Naive thymus-derived CD4-positive, alpha-beta T cell (primary cell): ENCODE results near the gene GPR37. TPM values are rescaled to one million over a fixed set of nuclear protein-coding genes. Genes with fewer than 3 reads are reported as not detected.

ENCODE experiments used
- ATAC-seq: fragments of 150-1000 bp; cut with Tn5 transposase; 2 replicates; pipeline ENCODE4 v1.10.0; 2021; ENCODE audit warnings: mild to moderate bottlenecking, moderate library complexity
- CTCF ChIA-PET: fragments of 350-600 bp; sonication (Branson Sonifier 250); formaldehyde crosslinking; loops from one replicate; lab custom pipeline; 2021; ENCODE audit warnings: antibody characterized with exemption; lab: Charles Lee
- POLR2A ChIA-PET: fragments of 350-600 bp; sonication (Branson Sonifier 250); formaldehyde crosslinking; loops from one replicate; lab custom pipeline; 2021; ENCODE audit warnings: antibody characterized with exemption, inconsistent platforms; lab: Charles Lee
- DNase-seq, 9 donors: peaks; one replicate each; pipeline versions ENCODE4 v3.0.0 to v3.0.0-alpha.2; 2020 to 2022; ENCODE audit warnings: mixed read lengths in 1 of 9
- H3K27ac ChIP-seq: one replicate; pipeline ENCODE4 v1.7.0; 2013; ENCODE audit warnings: mild to moderate bottlenecking, low read depth, low read length, moderate library complexity
- H3K27me3 ChIP-seq, 2 donors: one replicate each; pipeline ENCODE4 v1.7.0; 2013; ENCODE audit warnings: low read length in 2 of 2, mild to moderate bottlenecking in 2 of 2, moderate library complexity in 2 of 2; ENCODE audit not compliant: control insufficient read depth in 2 of 2, insufficient read depth in 2 of 2
- H3K36me3 ChIP-seq, 3 experiments: 1 replicate in 2 of 3; 2 replicates in 1 of 3; pipeline ENCODE4 v1.7.0; 2013; ENCODE audit warnings: low read length in 3 of 3, mild to moderate bottlenecking in 3 of 3, moderate library complexity in 1 of 3; ENCODE audit not compliant: insufficient read depth in 3 of 3, control insufficient read depth in 2 of 3
- H3K4me1 ChIP-seq, 2 donors: one replicate each; pipeline ENCODE4 v1.7.0; 2013; ENCODE audit warnings: low read length in 2 of 2, mild to moderate bottlenecking in 2 of 2, moderate library complexity in 1 of 2; ENCODE audit not compliant: control insufficient read depth in 2 of 2, insufficient read depth in 2 of 2
- H3K4me3 ChIP-seq: 2 replicates; pipeline ENCODE4 v1.7.0; 2013; ENCODE audit warnings: mild to moderate bottlenecking, low read length
- H3K9me3 ChIP-seq, 3 experiments: 1 replicate in 2 of 3; 2 replicates in 1 of 3; pipeline ENCODE4 v1.7.0; 2013; ENCODE audit warnings: low read length in 3 of 3; ENCODE audit not compliant: control insufficient read depth in 2 of 3
- H3K27ac Mint-ChIP-seq, 9 donors: one replicate each; pipeline ENCODE4 v1.8.0; 2020 to 2022; ENCODE audit warnings: mixed read lengths in 9 of 9, mild to moderate bottlenecking in 8 of 9, moderate library complexity in 5 of 9, inconsistent platforms in 2 of 9
- H3K27me3 Mint-ChIP-seq, 5 donors: one replicate each; pipeline ENCODE4 v1.8.0; 2021 to 2022; ENCODE audit warnings: mixed read lengths in 5 of 5, mild to moderate bottlenecking in 1 of 5
- H3K36me3 Mint-ChIP-seq, 5 donors: one replicate each; pipeline ENCODE4 v1.8.0; 2020 to 2022; ENCODE audit warnings: mixed read lengths in 5 of 5, mild to moderate bottlenecking in 3 of 5, inconsistent platforms in 1 of 5
- H3K4me1 Mint-ChIP-seq, 7 donors: one replicate each; pipeline ENCODE4 v1.8.0; 2020 to 2022; ENCODE audit warnings: mixed read lengths in 7 of 7, mild to moderate bottlenecking in 3 of 7, inconsistent platforms in 1 of 7
- H3K4me3 Mint-ChIP-seq, 10 donors: one replicate each; pipeline ENCODE4 v1.8.0; 2020 to 2022; ENCODE audit warnings: mild to moderate bottlenecking in 10 of 10, mixed read lengths in 10 of 10, moderate library complexity in 6 of 10, inconsistent platforms in 2 of 10
- H3K9me3 Mint-ChIP-seq, 11 donors: one replicate each; pipeline ENCODE4 v1.8.0; 2020 to 2022; ENCODE audit warnings: mixed read lengths in 11 of 11, mild to moderate bottlenecking in 4 of 11, inconsistent platforms in 1 of 11, moderate library complexity in 1 of 11
- intact Hi-C, 2 donors: fragments of 100-400 bp; cut with micrococcal nuclease; formaldehyde crosslinking; loops; one replicate each; pipeline ENCODE4 v1.15.1; 2023
- polyA plus RNA-seq, 2 donors: library from polyadenylated mRNA; unstranded; fragments of 300-500 nt; fragmentation: Illumina TruSeq; gene quantifications; one replicate each; pipeline ENCODE4 v1.2.3, GENCODE V29; 2021
- total RNA-seq, 6 experiments: library from RNA in 5 of 6; stranded (reverse) in 5 of 6; gene quantifications; 1 replicate in 5 of 6; 2 replicates in 1 of 6; pipeline ENCODE4 v1.2.3 and lab custom pipeline; 2021 to 2026

The GPR37 gene
- total and polyA plus RNA-seq, 7 experiments from 2014 or later, result not detected

- H3K36me3 ChIP-seq, result no peaks in the 10 kb centered on the region
- Mint-ChIP-seq H3K4me3 (no peak overlapping the region), H3K36me3 (no peaks in the 10 kb centered on the region), H3K27me3 (peaks cover 0 to 4% (median 0%) of the 10 kb centered on the region in 5 donors), H3K27ac (no peak overlapping the region), H3K9me3 (peaks cover 0 to 8% (median 4%) of the 10 kb centered on the region in 11 donors), H3K4me1 (no peaks in the 10 kb centered on the region)
- H3K4me3 ChIP-seq, result no peak overlapping the region
- no peak for ATAC-seq
- no peaks in the 10 kb centered on the region for H3K4me1 ChIP-seq
- no peak overlapping the region for H3K27ac ChIP-seq
- H3K9me3 ChIP-seq, result no peaks in the 10 kb centered on the region
- DNase-seq, result no peak
- no peaks in the 10 kb centered on the region for H3K27me3 ChIP-seq
- intact Hi-C loops, result no loop called here
- ChIA-PET POLR2A (no interaction called here), CTCF (no interaction called here)
Measured at GRCh38 chr7:124701955-124702354, 63.6 kb downstream of the GPR37 start.

GRCh38 chr7:124700655-124701054 is 64.9 kb downstream of the GPR37 start:
- H3K4me3 ChIP-seq, result no peak overlapping the region
- no peak for ATAC-seq
- H3K27me3 ChIP-seq, result no peaks in the 10 kb centered on the region
- Mint-ChIP-seq H3K4me1 (no peaks in the 10 kb centered on the region), H3K36me3 (no peaks in the 10 kb centered on the region), H3K27me3 (peaks cover 0 to 4% (median 0%) of the 10 kb centered on the region in 5 donors), H3K27ac (no peak overlapping the region), H3K9me3 (peaks cover 0 to 8% (median 2%) of the 10 kb centered on the region in 11 donors), H3K4me3 (no peak overlapping the region)
- no peaks in the 10 kb centered on the region for H3K4me1 ChIP-seq
- ChIA-PET CTCF (no interaction called here), POLR2A (no interaction called here)
- no peaks in the 10 kb centered on the region for H3K9me3 ChIP-seq
- intact Hi-C loops, result no loop called here
- H3K36me3 ChIP-seq, result no peaks in the 10 kb centered on the region
- DNase-seq, result no peak
- H3K27ac ChIP-seq, result no peak overlapping the region

GRCh38 chr7:124698964-124699363 is 66.6 kb downstream of the GPR37 start:
- no peak overlapping the region for H3K4me3 ChIP-seq
- DNase-seq, result no peak
- CTCF ChIA-PET, result no interaction called here
- no peak for ATAC-seq
- H3K27ac Mint-ChIP-seq, result no peak overlapping the region
- H3K4me1 Mint-ChIP-seq, result no peaks in the 10 kb centered on the region
- H3K4me3 Mint-ChIP-seq, result no peak overlapping the region
- H3K27me3 Mint-ChIP-seq, result peaks cover 0 to 4% (median 0%) of the 10 kb centered on the region in 5 donors
- peaks cover 0 to 8% (median 5%) of the 10 kb centered on the region in 11 donors for H3K9me3 Mint-ChIP-seq
- H3K9me3 ChIP-seq, result no peaks in the 10 kb centered on the region
- no peaks in the 10 kb centered on the region for H3K4me1 ChIP-seq
- H3K27me3 ChIP-seq, result no peaks in the 10 kb centered on the region
- intact Hi-C loops, result no loop called here
- POLR2A ChIA-PET, result no interaction called here
- H3K27ac ChIP-seq, result no peak overlapping the region
- H3K36me3 Mint-ChIP-seq, result no peaks in the 10 kb centered on the region
- H3K36me3 ChIP-seq, result no peaks in the 10 kb centered on the region

- ATAC-seq, result no peak
- Mint-ChIP-seq H3K4me1 (no peaks in the 10 kb centered on the region), H3K9me3 (peaks cover 0 to 8% (median 5%) of the 10 kb centered on the region in 11 donors), H3K27me3 (peaks cover 0 to 4% (median 0%) of the 10 kb centered on the region in 5 donors), H3K27ac (no peak overlapping the region), H3K4me3 (no peak overlapping the region), H3K36me3 (no peaks in the 10 kb centered on the region)
- H3K4me3 ChIP-seq, result no peak overlapping the region
- no peaks in the 10 kb centered on the region for H3K27me3 ChIP-seq
- DNase-seq, result no peak
- no peaks in the 10 kb centered on the region for H3K9me3 ChIP-seq
- intact Hi-C loops, result no loop called here
- no peaks in the 10 kb centered on the region for H3K36me3 ChIP-seq
- POLR2A ChIA-PET, result no interaction called here
- no peak overlapping the region for H3K27ac ChIP-seq
- no peaks in the 10 kb centered on the region for H3K4me1 ChIP-seq
- CTCF ChIA-PET, result no interaction called here
Measured at GRCh38 chr7:124697746-124698145, 67.8 kb downstream of the GPR37 start.

Other genes starting within 250 kb of the GPR37 start
- 10 to 100 TPM; 13.1 to 33.8 (median 28.6) TPM for gene POT1, start 164.0 kb upstream of the GPR37 start, total RNA-seq
- gene POT1, start 164.0 kb upstream of the GPR37 start, polyA plus RNA-seq, result 10 to 100 TPM; 21.1 to 26.9 TPM